Measurements from ENCODE around the gene ICAM4. TPM values are rescaled to one million over a fixed set of nuclear protein-coding genes. Genes with fewer than 3 reads are reported as not detected.

Gene ICAM4
- total RNA-seq, 6 experiments from 2014 or later = 0.19 to 1.0 (median 0.74) TPM

DNA sequence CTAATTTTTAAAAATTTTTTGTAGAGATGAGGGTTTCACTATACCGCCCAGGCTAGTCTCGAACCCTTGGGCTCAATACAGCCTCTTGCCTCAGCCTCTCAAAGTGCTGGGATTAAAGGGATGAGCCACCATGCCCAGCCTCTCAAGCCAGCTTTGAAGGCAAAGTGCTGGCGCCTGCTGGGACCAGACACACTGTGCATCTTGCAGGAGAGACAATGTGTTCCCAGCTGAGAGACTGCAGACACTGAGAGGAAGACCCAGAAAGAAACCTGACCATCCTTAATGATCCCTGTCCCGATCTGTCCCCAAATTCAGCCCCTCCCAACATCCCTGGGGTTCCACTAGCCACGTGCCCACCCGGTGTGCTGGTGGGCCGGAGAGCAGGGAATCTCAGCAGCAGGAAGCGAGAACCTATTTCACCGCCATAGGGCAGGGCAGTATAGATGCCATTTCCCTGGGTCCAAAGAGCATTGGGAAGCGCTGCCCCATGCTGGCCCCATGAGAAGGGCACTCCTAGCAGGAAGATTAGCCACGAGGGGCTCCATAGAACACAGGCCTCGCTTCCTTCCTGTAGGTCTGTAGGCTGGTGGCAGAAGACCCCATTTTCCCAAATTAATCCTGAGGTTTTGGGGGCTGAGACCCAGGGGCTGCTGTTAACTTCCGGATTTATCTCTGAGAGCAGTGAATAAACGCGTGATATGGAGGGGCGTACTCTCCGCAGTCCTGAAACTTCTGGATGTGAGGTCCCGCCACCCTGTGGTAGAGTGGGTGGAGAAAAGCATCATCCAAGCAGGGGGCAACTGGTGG, 45.6 kb downstream of the ICAM4 start:
- H3K36me3 Mint-ChIP-seq (ENCODE audit: low read depth) = peaks cover 16% of the 10 kb centered on the region; the same call in 1 of the 2 replicates
- H3K27ac Mint-ChIP-seq = peak overlapping the region; percentile 97
- no peaks in the 10 kb centered on the region for H3K9me3 Mint-ChIP-seq
- H3K4me1 Mint-ChIP-seq (ENCODE audit: low read depth) = peaks cover 17% of the 10 kb centered on the region
- DNase-seq = no peak
- TF ChIP-seq, protein P1, sequence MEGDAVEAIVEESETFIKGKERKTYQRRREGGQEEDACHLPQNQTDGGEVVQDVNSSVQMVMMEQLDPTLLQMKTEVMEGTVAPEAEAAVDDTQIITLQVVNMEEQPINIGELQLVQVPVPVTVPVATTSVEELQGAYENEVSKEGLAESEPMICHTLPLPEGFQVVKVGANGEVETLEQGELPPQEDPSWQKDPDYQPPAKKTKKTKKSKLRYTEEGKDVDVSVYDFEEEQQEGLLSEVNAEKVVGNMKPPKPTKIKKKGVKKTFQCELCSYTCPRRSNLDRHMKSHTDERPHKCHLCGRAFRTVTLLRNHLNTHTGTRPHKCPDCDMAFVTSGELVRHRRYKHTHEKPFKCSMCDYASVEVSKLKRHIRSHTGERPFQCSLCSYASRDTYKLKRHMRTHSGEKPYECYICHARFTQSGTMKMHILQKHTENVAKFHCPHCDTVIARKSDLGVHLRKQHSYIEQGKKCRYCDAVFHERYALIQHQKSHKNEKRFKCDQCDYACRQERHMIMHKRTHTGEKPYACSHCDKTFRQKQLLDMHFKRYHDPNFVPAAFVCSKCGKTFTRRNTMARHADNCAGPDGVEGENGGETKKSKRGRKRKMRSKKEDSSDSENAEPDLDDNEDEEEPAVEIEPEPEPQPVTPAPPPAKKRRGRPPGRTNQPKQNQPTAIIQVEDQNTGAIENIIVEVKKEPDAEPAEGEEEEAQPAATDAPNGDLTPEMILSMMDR (IDR thresholded peaks at IDR 0.05) = peak; percentile 54; the same call in 1 of the 2 replicates
- no peaks in the 10 kb centered on the region; the same call in none of the 2 replicates for H3K27me3 Mint-ChIP-seq (ENCODE audit: insufficient read depth)
- peak overlapping the region; percentile 99 for H3K4me3 Mint-ChIP-seq

DNA sequence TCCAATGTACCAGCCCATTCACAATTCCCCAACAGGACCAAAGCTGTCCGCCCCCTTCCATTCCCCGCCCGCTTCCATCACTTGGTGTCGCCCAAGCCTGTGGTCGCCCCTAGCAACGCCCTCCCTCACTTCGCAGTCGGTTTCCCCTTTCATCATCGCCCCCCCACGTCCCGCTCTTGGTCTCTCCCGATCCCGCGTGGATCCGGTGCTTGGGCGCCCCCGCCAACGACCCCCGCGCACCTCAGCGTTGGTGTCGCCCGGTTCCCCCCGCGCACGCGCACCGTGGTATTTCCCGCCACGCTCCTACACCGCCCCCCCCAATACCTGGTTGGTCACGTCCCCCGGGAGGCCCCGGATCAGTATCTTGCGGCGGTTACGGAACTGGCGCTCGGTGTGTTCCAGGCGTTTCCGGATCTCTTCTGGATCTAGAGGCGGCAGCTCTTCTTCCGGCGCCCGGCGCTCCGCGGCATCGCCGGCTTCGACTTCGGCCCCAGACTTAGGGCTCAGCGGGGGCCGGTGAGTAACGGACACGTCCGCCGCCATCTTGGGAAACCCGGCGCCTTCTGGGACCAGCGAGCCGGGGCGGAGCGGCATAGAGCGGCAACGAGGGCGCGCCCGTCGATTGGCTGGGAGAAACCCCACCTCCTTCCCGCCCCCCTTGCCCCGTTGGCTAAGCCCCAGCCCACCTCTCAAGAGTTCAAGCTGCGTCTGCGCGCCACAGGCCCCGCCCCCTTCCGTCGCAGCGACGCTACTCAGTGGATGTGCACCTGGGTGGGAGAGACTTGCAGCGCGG, 46.4 kb downstream of the ICAM4 start, which contains the start of gene RAVER1:
Gene RAVER1 (minus strand): TSS at position 565 of the 793 bp plus-strand sequence. CDS start 22 bp downstream, at position 543.
- peaks cover 16% of the 10 kb centered on the region; the same call in 1 of the 2 replicates for H3K36me3 Mint-ChIP-seq (ENCODE audit: low read depth)

DNA sequence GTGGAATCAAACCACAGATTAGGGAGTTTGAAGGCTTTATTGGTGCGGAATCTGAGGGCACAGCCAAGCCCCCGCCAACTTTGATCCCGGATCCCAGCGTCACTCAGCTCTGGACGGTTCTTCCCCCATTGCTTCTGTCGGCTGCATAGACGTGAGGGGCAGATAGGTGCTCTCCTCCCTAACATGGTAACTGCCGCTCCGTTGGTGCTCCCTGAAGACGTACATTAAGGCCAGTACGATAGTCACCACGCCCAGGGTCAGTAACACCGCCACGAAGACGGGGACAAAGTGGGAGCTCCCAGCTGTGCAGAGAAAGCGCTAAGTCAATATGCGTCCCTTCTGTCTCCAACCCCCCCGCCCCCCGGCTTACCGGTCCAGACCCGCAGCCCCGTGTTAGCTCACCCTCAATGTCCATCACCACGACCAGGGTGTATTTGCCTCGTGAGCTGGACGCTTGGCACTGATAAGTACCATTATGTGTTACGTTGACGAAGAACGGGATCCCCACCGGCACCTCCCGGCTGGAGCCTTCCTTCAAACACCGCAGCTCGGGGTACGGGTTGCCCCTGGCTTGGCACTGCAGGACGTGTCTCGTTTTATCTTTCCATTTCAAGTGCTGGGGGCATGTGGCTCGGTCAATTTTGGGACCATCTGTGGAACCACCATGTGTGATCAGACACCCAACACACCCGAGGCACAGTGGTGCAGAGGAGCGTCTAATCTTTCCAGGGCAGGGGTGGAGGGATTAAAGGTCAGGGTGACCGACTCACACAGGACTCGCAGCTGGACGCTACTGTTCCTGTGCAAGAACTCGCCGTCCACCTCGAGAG, 47.2 kb downstream of the ICAM4 start:
- no peaks in the 10 kb centered on the region for H3K9me3 Mint-ChIP-seq
- TF ChIP-seq, protein P1 (IDR thresholded peaks at IDR 0.05) = no peak
- DNase-seq = peak; percentile 11
- peaks cover 17% of the 10 kb centered on the region for H3K4me1 Mint-ChIP-seq (ENCODE audit: low read depth)
- H3K4me3 Mint-ChIP-seq = peak overlapping the region; percentile 99
- H3K27ac Mint-ChIP-seq = peak overlapping the region; percentile 97
- H3K27me3 Mint-ChIP-seq (ENCODE audit: insufficient read depth) = peaks cover 6% of the 10 kb centered on the region
- peaks cover 16% of the 10 kb centered on the region; the same call in 1 of the 2 replicates for H3K36me3 Mint-ChIP-seq (ENCODE audit: low read depth)

More for the DNA sequence above, 46.4 kb downstream of the ICAM4 start, which contains the start of gene RAVER1:
- peak within 1 kb of the TSS; percentile 99 for H3K4me3 Mint-ChIP-seq
- no peaks in the 10 kb centered on the region; the same call in none of the 2 replicates for H3K27me3 Mint-ChIP-seq (ENCODE audit: insufficient read depth)
- no peaks in the 10 kb centered on the region for H3K9me3 Mint-ChIP-seq
- H3K27ac Mint-ChIP-seq = peak within 1 kb of the TSS; percentile 97
- peaks cover 17% of the 10 kb centered on the region for H3K4me1 Mint-ChIP-seq (ENCODE audit: low read depth)
- TF ChIP-seq, protein P1 (IDR thresholded peaks at IDR 0.05) = no peak; the same call in 1 of the 2 replicates
- peak; percentile 95 for DNase-seq

DNA sequence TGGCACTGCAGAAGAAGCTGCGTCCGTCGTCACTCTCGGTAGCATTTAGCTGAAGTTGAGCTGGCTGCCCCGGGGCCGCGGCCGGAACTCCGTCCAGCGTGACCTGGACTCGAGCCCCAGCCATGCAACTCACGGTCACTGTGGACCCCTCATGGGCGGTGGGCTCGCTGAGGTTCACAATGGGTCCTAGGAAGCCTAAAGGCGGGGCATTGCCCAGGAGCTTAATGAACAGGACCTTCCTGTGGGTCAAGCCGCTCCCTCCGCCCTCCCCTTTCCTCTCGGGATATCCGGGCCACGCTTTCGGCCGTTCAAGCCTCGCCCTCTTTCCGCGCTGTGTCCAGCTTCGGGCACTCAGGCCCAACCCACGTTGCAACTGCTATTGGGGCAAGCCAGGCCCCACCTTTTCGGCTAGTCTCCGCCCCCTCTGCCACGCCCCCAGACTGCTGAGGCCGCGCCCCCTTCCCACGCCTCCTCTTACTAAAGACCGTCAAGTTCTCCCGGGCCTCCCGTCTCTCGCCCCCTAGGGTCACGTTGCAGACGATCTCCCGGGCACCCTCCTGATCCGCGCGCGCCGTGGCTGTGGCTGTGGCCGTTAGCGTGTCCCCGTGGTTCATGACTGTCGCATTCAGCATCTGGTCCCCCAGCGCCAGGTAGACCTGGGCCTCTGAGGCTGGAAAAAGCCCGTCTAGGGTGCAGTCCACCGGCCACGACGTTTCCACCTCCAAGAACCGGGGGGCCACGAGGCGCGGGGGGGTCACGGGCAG, 48.0 kb downstream of the ICAM4 start:
- Mint-ChIP-seq H3K36me3 (ENCODE audit: low read depth) (peaks cover 15% of the 10 kb centered on the region; the same call in 1 of the 2 replicates), H3K4me1 (ENCODE audit: low read depth) (peaks cover 17% of the 10 kb centered on the region), H3K4me3 (peak overlapping the region; percentile 99), H3K27ac (peak overlapping the region; percentile 97), H3K9me3 (no peaks in the 10 kb centered on the region), H3K27me3 (ENCODE audit: insufficient read depth) (peaks cover 6% of the 10 kb centered on the region)
- DNase-seq = peak; percentile 96
- TF ChIP-seq, protein P1 (IDR thresholded peaks at IDR 0.05) = peak; percentile 43; the same call in 1 of the 2 replicates
